Left colon (tissue), 2 donors: ENCODE results near the gene RGS3. TPM values are rescaled to one million over a fixed set of nuclear protein-coding genes. Genes with fewer than 3 reads are reported as not detected.

ENCODE experiments used
- ATAC-seq: fragments of 200-7000 bp; cut with Tn5 transposase; one replicate; pipeline ENCODE4 v1.9.1; 2020; ENCODE audit warnings: mild to moderate bottlenecking, moderate library complexity
- DNase-seq, 2 donors: peaks; one replicate each; pipeline ENCODE4 v3.0.0-alpha.2; 2020
- intact Hi-C, 2 donors: fragments of 100-400 bp; cut with DNase I in 1 of 2; cut with micrococcal nuclease in 1 of 2; formaldehyde crosslinking; loops; one replicate each; pipeline versions ENCODE4 v1.11.2 to v1.14.0; 2022; cut with DNase I, micrococcal nuclease
- total RNA-seq, 2 donors: library from RNA; stranded (reverse); fragmentation: NEBNext Ultra II Directional; extraction: Animal tissue kit (Norgen Biotek cat#: 25700); gene quantifications; one replicate each; pipeline ENCODE4 v1.2.1, GENCODE V29; 2021
- donor health status: DM: no; HTN: no; CAD: no.
- donor health status: DM: yes; HTN: yes; CAD: no.

RGS3 gene
- total RNA-seq, 2 donors from 2014 or later = 59.6 to 74.8 TPM

DNA sequence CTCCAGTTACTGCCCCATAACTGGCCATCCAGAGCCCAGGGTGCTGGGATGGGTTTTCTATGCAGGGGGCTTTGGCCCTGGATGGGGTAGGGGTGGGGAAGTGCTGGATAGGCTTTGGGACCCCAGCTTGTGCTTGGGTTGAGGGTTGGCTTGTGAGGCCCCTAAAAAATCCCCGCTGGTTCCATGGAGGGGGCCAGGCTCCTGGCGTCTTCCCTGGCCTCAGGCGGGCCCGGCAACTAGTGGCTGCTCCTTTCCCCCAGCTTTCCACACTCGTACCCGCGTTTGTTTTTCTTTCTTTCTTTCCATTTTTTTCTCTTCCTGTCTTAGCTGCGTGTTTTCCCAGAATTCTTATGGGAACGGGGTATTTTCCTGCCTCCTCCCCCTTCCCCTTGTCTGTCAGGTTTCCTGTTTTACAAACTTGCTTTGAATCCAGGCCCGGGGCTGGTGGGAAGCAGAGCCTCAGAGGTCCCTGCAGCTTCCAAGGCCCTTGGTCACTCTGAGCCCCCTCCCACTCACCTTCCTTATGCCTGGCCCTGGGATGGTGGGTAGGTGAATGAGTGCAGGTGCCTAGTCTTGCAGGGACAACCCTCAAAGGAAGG, 40.2 kb downstream of the RGS3 start:
- intact Hi-C loops = no loop called here
- no peak for DNase-seq
- no peak for ATAC-seq

DNA sequence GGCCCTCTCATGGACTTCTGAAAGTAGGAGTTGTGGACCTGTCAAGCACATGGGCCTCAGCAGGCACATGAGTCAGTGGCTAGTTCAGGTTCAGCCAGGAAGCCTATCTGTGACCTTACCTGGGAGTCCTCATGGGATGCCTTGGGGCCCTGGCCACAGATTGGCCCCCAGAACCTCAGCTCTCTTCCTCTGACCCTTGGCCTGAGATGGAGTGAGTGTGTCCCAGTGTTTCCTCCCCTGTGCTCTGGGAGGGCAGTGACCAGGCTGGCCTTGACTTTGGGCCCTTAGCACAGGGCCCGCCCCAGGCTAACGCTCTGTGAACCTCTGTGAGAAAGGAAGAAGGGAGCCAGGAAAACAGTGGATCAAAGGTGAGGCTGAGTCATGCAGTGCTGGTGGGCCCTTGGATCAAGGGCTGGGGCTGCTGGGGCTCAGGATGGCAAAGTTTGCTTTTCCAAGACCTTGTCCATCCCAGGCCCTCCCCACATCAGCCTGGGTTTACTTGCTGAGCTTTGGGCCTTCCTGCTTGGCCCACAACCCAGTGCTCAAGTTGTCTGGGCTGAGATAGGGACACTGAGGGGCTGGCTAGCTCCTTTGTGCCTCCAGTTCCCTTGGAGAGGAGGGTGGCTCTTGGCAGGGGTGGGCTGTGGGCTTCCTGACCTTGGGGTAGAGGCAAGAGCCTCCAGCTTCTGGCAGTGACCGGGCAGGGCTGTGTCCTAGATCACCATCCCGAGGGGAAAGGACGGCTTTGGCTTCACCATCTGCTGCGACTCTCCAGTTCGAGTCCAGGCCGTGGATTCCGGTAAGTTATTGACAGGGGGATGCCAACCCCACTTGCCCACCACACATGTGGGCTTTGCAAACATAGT, 41.4 kb downstream of the RGS3 start:
- ATAC-seq (peak; percentile 70), DNase-seq (peak; percentile 59 to 61)
- intact Hi-C loops = no loop called here

DNA sequence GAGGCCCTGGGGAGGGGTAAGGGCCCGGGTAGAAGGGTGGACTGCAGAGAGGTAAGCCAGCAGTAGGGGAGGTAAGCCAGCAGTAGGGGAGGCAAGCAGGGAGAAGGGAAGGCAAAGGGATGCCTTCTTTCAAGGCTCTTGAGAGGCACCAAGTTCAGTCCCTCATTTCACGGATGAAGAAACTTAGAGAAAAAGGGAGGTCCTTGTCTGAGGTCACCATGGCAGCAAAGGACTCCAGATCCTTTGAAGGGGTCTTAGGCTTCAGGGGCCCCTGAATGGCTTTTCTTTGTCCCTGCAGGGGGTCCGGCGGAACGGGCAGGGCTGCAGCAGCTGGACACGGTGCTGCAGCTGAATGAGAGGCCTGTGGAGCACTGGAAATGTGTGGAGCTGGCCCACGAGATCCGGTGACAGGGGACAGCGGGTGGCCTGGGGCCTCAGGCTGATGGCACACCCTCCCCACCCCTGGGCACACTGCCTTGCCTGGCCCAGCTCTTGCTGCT, 42.6 kb downstream of the RGS3 start:
- intact Hi-C loops = no loop called here
- no peak for ATAC-seq
- no peak for DNase-seq

DNA sequence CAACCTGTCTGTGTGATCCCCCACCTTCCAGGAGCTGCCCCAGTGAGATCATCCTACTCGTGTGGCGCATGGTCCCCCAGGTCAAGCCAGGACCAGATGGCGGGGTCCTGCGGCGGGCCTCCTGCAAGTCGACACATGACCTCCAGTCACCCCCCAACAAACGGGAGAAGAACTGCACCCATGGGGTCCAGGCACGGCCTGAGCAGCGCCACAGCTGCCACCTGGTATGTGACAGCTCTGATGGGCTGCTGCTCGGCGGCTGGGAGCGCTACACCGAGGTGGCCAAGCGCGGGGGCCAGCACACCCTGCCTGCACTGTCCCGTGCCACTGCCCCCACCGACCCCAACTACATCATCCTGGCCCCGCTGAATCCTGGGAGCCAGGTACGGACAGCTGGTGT, 43.7 kb downstream of the RGS3 start:
- intact Hi-C loops = no loop called here
- no peak for ATAC-seq
- no peak for DNase-seq

DNA sequence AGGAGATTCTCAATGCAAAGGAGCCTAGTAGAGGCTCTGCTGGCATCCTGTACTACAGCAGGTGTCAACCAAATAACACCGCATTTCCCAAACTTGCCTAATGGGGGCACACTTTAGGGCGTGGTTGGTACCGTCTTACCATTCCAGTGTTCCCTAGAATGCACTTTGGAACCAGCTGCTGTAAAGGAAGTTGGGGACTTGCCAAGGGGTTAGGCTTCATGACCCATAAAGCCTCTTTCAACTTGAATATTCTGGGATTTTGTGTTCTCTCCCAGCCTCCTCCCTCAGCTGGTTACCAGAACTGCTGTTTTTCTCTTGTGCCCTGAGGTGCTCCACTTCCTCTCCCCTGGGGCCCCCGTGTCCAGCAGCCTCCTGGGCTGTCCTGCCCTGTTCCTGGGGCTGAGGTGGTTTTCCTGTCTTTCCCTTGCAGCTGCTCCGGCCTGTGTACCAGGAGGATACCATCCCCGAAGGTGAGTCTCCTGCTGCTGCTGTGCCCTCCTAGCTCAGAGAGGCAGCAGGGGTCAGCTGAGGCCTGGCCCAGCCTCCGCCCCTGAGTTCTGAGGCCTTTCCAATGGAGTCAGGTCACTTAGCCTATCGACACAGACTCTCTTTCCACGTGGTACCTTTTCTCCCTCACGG, 44.7 kb downstream of the RGS3 start:
- DNase-seq (peak; percentile 80 to 84), ATAC-seq (peak; percentile 64)
- intact Hi-C loops = no loop called here

DNA sequence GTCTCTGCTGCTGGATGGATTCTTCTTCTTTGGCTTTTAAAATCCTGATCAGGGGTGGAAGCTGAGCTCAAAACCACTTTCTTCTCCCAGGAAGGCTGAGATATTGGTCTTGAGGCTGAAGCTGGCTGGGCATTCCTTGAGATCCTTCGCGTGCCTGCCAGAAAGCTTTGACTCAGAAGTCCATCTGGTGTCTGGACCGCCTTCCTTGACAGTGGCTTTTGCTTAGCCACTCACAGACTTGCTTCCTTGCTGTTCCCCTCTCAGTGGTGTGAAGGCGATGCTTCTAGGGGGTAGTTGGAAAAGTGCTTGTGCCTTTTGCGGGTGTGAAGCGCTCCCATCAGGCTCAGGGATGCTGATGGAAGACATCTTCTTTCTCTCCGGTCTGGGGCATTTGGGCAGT, 45.9 kb downstream of the RGS3 start:
- DNase-seq (no peak), ATAC-seq (no peak)
- intact Hi-C loops = no loop called here

DNA sequence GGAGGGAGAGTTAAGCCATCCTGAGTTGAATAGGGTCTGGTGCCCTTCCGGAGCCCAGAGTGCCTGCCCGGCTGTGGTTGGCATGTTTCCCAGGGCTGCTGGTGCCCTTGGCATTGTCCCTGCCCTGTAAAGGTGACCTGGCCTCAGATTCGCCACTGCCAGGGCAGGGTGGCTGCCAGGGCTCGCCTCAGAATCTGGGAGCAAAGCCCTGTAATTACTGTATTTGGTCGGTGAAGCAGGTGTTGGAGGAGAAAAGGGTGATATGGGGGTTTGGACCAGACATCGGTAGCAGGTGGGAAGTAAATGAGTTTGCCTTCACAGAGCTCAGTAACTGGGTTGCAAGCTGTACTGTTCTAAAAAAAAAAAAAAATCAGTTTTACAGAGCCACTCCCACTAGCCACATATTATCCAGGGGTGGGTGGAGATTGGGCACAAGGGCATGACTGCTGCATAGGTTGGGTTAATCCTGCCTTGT, 47.6 kb downstream of the RGS3 start:
- ATAC-seq (peak; percentile 72), DNase-seq (peak; percentile 65 to 69)

DNA sequence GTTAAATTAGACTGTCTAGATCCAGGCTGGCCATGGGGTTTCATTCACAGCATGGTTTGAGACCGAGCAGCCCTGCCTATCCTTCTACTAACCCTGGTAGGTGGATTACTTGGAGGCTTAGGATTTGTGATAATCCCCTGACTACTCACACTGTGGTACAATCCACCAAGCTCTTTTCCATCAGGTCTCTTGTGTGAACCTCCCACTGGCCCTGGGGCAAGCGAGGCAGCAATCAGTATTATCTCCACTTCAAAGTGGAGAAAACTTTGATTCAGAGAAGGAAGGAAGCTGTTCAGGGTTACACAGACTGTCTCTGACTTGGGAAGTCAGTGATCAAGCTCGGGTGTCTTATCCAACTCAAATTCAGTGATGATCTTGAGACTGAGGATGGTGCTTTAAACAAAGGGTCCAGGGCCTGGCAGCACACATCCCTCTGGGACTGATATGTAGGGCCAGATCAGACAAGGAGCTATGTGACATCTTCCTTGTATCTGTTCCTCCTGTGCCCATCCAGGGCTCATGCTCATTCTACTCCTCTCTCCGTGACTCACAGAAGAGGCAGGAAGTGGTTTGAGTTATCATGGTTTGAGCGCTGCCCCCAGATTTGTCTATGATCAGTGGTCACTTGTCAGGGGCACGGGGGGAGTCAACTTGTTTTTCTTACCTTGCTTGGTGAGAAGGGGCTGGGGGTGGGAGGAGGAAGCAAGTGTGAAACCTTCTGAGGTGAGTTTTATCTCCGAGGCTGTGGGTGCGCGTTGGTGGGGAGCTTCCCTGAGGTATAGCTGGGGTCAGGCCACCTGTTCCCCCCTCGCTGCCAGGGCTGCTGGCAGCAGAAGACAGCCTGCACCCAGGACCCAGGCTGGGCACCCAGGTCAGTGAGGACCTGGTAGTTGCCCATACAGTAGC, 48.6 kb downstream of the RGS3 start:
- DNase-seq = no peak
- ATAC-seq = no peak
- intact Hi-C loops = no loop called here

More for the DNA sequence above, 47.6 kb downstream of the RGS3 start:
- intact Hi-C loops = no loop called here

DNA sequence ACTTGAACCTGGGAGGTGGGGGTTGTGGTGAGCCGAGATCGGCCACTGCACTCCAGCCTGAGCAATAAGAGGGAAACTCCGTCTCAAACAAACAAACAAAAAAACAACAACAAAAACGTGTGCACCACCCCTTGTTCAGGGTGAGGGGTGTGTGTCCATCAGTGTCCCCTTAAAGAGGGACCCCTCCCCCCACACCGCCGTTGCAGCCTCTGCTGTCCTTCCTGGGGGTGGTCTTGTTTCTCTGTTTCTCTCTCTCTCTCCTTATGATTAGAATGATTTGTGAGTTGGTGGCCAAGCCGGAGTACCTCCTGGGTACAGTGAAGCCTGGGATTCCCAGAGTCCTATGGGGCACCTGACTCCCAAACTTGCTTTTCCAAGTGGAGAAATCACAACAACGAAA, 49.6 kb downstream of the RGS3 start:
- no peak for DNase-seq
- no peak for ATAC-seq
- intact Hi-C loops = no loop called here

DNA sequence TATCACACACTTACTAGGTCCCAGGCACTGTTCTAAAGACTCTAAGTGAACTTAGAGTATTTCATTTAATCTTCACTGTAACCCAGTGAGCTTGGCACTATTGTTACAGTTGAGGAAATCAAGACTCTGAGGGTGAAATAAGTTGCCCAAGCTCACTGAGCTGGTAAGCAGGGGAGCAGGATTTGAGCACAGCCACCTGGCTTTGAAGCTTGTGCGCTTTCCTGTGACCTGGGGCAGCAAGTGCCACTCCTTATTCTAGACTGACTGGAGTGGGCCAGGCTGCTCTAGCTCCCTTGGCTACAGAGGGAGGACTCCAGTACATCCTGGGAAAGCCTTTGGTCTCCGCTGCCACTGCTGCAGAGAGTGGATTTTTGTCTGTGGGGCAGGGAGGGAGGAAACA, 50.0 kb downstream of the RGS3 start:
- ATAC-seq (no peak), DNase-seq (no peak)
- intact Hi-C loops = no loop called here

DNA sequence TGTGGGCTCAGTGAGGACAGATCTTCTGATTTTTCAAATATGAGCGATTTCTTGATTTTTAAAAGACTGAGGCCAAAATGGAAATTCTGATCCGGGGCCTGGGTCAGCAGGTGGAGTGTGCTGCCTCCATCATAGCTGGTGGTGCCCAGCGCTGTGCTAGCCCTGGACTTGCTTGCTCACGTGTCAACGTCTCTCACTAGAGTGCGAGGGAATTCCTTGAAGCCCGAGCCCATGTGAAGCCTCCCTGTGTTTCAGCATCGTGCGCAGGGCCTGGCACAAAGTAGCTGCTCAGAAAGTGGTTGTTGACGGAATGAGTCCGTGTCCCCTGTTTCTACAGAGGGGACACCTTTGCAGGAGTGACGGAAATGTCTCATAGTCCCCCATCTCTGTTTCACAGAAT, 50.5 kb downstream of the RGS3 start:
- intact Hi-C loops = no loop called here
- no peak for DNase-seq
- ATAC-seq = no peak

DNA sequence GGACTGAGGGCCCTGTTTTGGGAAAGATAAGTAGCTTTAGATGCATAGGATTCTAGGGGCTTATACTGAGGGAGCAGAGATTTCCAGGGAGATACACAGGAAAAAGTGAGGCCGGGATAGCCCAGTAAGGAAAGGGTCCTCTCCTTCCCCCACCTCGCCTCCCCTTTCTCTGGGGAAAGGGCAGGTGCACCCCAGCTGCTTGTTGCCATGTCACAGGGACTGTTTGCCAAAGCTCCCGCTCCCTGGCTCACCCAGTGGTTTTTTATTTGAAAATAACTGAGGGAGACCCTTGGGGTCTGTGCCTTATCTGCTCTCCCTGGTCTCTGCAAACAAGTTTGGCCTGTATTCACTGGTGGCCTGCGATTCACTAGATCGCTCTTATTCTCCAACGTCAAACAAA, 51.2 kb downstream of the RGS3 start:
- intact Hi-C loops = no loop called here
- no peak for DNase-seq
- no peak for ATAC-seq

DNA sequence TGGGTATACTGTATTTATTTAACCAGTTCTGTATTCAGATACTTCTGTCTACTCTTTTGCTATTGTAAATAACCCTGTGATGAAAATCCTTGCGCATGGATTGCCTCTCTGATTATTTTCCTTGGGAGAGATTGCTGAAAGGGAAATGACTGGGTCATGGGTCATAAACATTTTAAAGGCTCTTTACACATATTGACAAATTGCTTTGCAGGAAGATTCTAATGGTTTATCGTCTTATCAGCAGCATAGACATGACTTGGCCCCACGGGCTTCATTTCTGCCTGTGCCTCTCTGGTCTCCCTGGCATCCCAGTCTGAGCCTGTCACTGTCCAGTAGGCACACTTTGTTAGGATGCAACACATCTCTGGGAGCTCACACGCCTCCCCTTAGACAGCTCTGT, 52.3 kb downstream of the RGS3 start:
- intact Hi-C loops = no loop called here
- peak; percentile 19 for ATAC-seq
- no peak for DNase-seq

DNA sequence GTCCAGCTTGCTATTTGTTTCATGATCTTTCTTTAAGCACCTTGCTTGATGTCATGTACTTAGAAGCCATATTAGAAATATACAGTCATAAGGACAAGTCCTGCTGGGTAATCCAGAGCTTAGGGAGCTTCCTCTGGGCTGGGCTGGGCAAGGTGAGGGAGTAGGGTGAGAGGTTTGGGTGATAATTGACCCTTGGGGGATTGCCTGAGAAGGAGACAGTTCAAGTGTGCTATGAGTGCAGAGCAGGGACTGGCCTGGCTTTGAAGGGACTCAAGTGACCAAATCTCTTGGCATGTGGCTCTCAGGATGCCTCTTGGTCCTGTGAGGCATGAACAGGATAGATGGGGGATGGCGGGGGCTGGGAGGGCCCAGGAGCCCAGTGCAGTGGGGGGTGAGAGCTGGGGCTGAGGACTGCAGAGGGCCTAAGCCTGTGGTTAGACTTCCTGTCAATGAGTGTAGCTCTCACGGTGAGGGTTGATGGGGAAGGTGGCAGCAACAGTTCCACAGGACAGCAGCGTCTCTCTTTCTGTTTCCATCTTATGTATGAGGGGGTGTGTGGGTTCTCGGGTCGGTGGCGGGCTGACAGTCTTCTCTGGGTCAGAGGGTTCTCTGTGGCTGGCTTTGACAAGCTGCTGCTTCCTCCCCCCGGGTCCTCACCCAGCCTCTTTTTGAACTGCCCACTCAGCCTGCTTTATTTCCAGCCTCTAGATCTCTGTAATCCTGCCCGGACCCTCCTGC, 53.5 kb downstream of the RGS3 start:
- ATAC-seq (no peak), DNase-seq (no peak)
- intact Hi-C loops = no loop called here

DNA sequence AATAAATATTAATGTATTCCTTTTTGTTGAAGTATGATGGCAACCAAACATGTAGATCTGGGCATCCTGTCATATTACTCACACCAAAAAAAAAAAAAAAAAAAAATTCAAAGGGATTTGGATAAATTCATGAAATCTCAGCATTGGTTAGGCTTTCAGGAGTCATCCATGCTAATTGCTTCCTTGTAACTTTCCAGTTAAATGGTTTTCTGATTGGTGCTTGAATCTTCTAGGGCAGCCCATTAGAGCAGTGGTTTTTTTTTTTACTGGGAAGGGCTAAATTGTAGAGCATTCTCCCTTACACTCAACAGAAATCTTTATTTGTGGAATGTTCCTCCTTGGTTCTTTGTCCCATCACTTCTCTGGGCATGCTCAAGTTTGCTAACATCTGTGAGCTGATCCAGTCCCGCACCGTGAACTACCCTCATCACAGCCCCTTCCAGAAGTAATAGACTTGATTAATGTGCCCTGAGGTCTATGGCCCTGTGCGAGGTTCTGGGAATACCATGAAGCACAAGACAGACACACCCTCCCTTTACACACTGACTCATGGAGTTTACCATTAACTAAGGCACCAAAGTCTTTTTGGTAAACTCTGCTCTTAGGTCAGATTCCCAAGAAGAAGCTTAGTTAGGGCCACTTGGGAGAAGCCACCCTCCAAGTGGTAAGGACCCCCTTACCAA, 56.0 kb downstream of the RGS3 start:
- peak; percentile 72 for ATAC-seq
- DNase-seq = peak; percentile 8 to 65
- intact Hi-C loops = no loop called here

DNA sequence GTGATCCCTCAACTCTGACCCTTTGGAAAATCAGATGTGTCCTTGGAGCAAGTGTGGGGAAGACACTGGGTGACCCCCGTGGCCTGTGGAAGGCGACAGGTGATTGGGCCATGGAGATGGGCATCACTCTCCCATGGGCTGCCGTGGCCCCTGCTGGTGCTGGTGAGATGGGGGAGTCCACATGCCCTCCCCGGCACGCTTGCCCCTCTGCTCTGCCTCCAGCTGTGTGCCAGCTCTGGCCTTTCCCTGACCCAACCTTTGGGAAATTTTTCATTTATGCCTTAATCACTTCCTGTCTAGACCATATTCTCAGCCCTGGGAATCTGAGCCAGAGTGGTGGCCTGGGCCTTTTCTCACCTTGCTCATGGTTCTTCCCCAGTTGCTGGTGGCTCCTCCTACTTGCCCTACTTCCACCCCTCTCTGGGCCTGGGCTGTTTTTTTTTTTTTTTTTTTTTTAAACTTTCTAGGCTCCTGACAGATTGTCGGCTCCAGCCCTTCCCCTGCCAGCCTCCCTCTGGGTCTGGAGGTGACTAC, 56.6 kb downstream of the RGS3 start:
- DNase-seq (peak; percentile 53 to 69), ATAC-seq (peak; percentile 50)

DNA sequence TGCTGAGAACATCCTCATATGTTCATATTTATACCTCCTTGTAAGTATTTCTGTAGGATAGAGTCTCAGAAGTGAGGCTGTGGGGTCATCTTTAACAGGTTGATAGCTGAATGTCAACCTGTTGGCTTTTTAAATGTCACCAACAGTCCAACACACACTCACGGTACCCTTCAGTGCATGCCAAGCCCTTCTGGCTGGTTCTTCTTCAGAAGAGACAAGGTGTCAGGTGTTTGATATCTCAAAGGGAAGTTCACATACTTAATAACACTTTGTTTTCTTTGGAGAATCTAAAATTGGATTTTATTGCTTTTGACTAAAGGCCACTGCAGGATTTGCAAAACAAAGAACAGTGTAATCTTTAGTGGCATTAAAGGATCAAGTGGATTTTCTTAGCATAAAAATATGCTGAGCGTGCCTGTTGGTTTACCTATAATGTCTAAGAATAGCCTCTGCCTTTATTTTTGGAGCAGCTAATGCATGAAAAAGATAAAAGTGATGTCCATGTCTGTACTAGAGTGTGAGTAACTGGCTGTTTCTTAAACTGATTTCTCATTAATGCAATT, 58.2 kb downstream of the RGS3 start:
- no peak for DNase-seq
- ATAC-seq = peak; percentile 1
- intact Hi-C loops = no loop called here

More for the DNA sequence above, 56.6 kb downstream of the RGS3 start:
- intact Hi-C loops = no loop called here
